K562 (cell line): ENCODE measurements around the gene VWA7. TPM values are rescaled to one million over a fixed set of nuclear protein-coding genes. Genes with fewer than 3 reads are reported as not detected.

Experiments used
- BRD9 ChIP-seq: fragments of 450-650 bp; IDR thresholded peaks from 2 replicates; pipeline ENCODE4 v1.6.1; 2018; ENCODE audit warnings: low read depth; ENCODE audit not compliant: partially characterized antibody
- CHCHD3 ChIP-seq: fragments of 250-450 bp; sonication (Bioruptor Pico); IDR thresholded peaks from 2 replicates; pipeline ENCODE4 v2.1.2; 2022; ENCODE audit warnings: mild to moderate bottlenecking
- DNMT1 ChIP-seq: fragments of 450-650 bp; IDR thresholded peaks from 2 replicates; pipeline ENCODE4 v1.6.1; 2016; ENCODE audit warnings: antibody characterized with exemption, mild to moderate bottlenecking
- ERF ChIP-seq: fragments of 450-650 bp; formaldehyde crosslinking; IDR thresholded peaks from 2 replicates; pipeline ENCODE4 v1.4.0; 2020; ENCODE audit warnings: mild to moderate bottlenecking, mixed read lengths
- EWSR1 ChIP-seq: fragments of 450-650 bp; IDR thresholded peaks from 2 replicates; pipeline ENCODE4 v1.6.1; 2018; ENCODE audit warnings: borderline replicate concordance, mild to moderate bottlenecking, low read depth, moderate library complexity; ENCODE audit not compliant: partially characterized antibody
- FOXJ2 ChIP-seq: fragments of 200-800 bp; sonication (Bioruptor generic); IDR thresholded peaks from 2 replicates; pipeline ENCODE4 v1.6.1; 2016; ENCODE audit warnings: missing genetic modification characterization, missing compliant biosample characterization
- HDAC6 ChIP-seq: IDR thresholded peaks from 2 replicates; pipeline ENCODE4 v1.6.1; 2012; ENCODE audit warnings: low read depth, mild to moderate bottlenecking, control low read depth, inconsistent platforms, low read length, moderate library complexity
- MEIS2 ChIP-seq: fragments of 450-650 bp; IDR thresholded peaks from 2 replicates; pipeline ENCODE4 v1.6.1; 2014; ENCODE audit warnings: mild to moderate bottlenecking; ENCODE audit not compliant: partially characterized antibody
- NFYB ChIP-seq: IDR thresholded peaks from 2 replicates; pipeline ENCODE4 v1.6.1; 2011; ENCODE audit warnings: mild to moderate bottlenecking, moderate library complexity; ENCODE audit not compliant: insufficient read length; ENCODE audit errors: extremely low read depth
- POLR2G ChIP-seq: fragments of 200-400 bp; formaldehyde crosslinking; IDR thresholded peaks from 2 replicates; pipeline ENCODE4 v1.6.1; 2017; ENCODE audit warnings: low read depth, mild to moderate bottlenecking, antibody characterized with exemption, low read length, moderate library complexity
- RCOR1 ChIP-seq, 2 experiments: IDR thresholded peaks; 2 replicates each; pipeline ENCODE4 v1.6.1; 2012; ENCODE audit warnings: low read depth in 2 of 2, low read length in 2 of 2, borderline replicate concordance in 1 of 2, improper control_type of control experiment in 1 of 2
- RHOXF2B ChIP-seq: fragments of 250-450 bp; sonication (Bioruptor Pico); conservative IDR thresholded peaks from 2 replicates; pipeline ENCODE4 v1.5.1; 2021
- TCF7L2 ChIP-seq: fragments of 150-350 bp; IDR thresholded peaks from 2 replicates; pipeline ENCODE4 v1.6.1; 2016; ENCODE audit warnings: low read depth, mild to moderate bottlenecking, low read length, moderate library complexity
- TRIM24 ChIP-seq, 2 experiments: fragments of 450-650 bp; IDR thresholded peaks; 2 replicates each; pipeline ENCODE4 v1.6.1; 2016
- ZBTB8A ChIP-seq: fragments of 450-650 bp; IDR thresholded peaks from 2 replicates; pipeline ENCODE4 v1.6.1; 2018; ENCODE audit warnings: mild to moderate bottlenecking, moderate library complexity; ENCODE audit not compliant: partially characterized antibody
- ZNF140 ChIP-seq: fragments of 250-450 bp; sonication (Bioruptor Pico); IDR thresholded peaks from 2 replicates; pipeline ENCODE4 v1.8.0; 2021; ENCODE audit warnings: moderate library complexity, mild to moderate bottlenecking, inconsistent platforms
- polyA plus RNA-seq, 8 experiments: library from polyadenylated mRNA; depleted of rRNA in 4 of 8; stranded (reverse) in 5 of 8; unstranded in 3 of 8; fragments of >200 nt; fragmentation: Nextera tagmentation in 2 of 8; fragmentation: Illumina TruSeq in 1 of 8; extraction: Ambion mirVana in 2 of 8; extraction: Trizol in 1 of 8; gene quantifications; 2 replicates each; pipeline versions ENCODE4 v1.2.1 to v1.2.3, GENCODE V29; 2011 to 2014; ENCODE audit warnings: inconsistent platforms in 1 of 8, missing spikeins in 1 of 8
- total RNA-seq, 7 experiments: library from RNA; depleted of rRNA in 6 of 7; stranded (reverse); fragments of >200 nt in 6 of 7; fragmentation: Illumina TruSeq in 2 of 7; extraction: Trizol in 2 of 7; gene quantifications; 2 replicates each; pipeline versions ENCODE4 v1.2.1 to v1.2.3, GENCODE V29; 2011 to 2021; ENCODE audit warnings: low replicate concordance in 1 of 7
- TF ChIP-seq, protein P1 (sequence below): sonication (generic); formaldehyde crosslinking; IDR thresholded peaks from 2 replicates; pipeline ENCODE4 v1.8.0; 2022; ENCODE audit warnings: missing genetic modification reagents, mild to moderate bottlenecking, borderline replicate concordance
- TF ChIP-seq, protein P2 (sequence below): fragments of 450-650 bp; IDR thresholded peaks from 2 replicates; pipeline ENCODE4 v1.6.1; 2016; ENCODE audit warnings: low read depth, mild to moderate bottlenecking, moderate library complexity
- TF ChIP-seq, protein P3 (sequence below): IDR thresholded peaks from 2 replicates; pipeline ENCODE4 v1.6.1; 2012; ENCODE audit warnings: low read depth, low read length, improper control_type of control experiment, borderline replicate concordance
- TF ChIP-seq, protein P4 (sequence below), 2 experiments: fragments of 250-450 bp in 1 of 2; fragments of 450-650 bp in 1 of 2; sonication (Bioruptor Pico) in 1 of 2; IDR thresholded peaks; 2 replicates each; pipeline versions ENCODE4 v1.6.1 to v1.8.0; 2016 to 2021; ENCODE audit warnings: mild to moderate bottlenecking in 2 of 2, moderate library complexity in 2 of 2, missing compliant biosample characterization in 1 of 2, missing genetic modification characterization in 1 of 2
- TF ChIP-seq, protein P5 (sequence below): sonication (generic); formaldehyde crosslinking; IDR thresholded peaks from 2 replicates; pipeline ENCODE4 v1.8.1; 2023; ENCODE audit warnings: mild to moderate bottlenecking, missing genetic modification reagents, moderate library complexity

Gene VWA7
- total and polyA plus RNA-seq, 9 of the 15 experiments (the other 6 are each of a cell fraction or from before 2014, with no cell fraction given): 0.18 to 2.9 (median 0.95) TPM

DNA sequence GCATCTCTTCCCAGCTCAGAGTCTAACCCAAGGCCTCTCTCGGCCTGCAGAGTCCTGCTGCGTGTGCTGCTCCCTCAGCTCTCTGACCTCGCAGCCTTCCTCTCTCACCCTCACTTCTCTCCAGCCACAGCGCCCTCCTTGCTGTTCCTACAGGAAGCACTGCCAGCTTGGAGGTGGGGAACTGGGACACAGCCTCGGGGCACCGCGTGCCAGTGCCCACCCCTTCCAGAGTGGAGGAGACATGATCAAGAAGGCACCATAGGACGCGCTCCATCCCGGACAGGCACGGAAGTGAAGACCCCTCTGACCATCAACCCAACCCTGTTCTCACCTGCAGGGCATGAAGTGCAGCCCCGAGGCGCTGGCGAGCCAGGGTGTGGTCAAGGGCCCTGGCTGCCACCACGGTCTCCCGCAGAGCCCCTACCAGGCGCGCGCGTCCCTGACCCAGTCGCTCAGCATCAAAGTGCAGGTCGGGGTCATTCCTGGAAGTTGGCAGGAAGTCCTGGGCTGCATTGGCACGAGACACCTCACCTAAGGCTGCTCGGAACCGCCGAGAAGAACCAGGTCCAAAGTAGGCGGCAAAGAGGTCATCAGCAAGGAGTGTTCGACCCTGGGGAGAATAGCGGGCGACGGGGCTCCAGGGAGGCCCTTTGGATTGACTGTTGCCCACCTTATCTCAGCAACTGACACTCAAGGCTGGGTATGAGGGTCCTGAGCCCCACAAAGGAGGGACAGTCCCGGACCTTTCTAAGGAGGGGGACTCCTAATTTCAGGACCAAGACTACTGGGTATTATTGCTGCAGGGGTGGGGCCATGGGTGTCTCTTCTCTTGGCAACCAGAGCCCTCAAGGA is 1.3 kb downstream of the VWA7 start (continued):
- TF ChIP-seq POLR2G (no peak), ZBTB8A (no peak), ZNF140 (CRISPR knock-in tag) (no peak), MEIS2 (no peak), DNMT1 (no peak), TCF7L2 (no peak), RHOXF2B (CRISPR knock-in tag) (no peak), RCOR1 (IDR thresholded peaks at IDR 0.05; ENCODE audit: borderline replicate concordance in 1 of 2, low read depth in 2 of 2, low read length in 2 of 2) (no peak), NFYB (no peak), ERF (0 out of 2 replicates have a peak, but pooled peaks have one; percentile 57), CHCHD3 (CRISPR knock-in tag) (0 out of 2 replicates have a peak, but pooled peaks have one; percentile 18), HDAC6 (no peak), FOXJ2 (tag) (no peak), BRD9 (no peak), TRIM24 (IDR thresholded peaks at IDR 0.05) (no peak), EWSR1 (no peak)
- TF ChIP-seq, protein P1, sequence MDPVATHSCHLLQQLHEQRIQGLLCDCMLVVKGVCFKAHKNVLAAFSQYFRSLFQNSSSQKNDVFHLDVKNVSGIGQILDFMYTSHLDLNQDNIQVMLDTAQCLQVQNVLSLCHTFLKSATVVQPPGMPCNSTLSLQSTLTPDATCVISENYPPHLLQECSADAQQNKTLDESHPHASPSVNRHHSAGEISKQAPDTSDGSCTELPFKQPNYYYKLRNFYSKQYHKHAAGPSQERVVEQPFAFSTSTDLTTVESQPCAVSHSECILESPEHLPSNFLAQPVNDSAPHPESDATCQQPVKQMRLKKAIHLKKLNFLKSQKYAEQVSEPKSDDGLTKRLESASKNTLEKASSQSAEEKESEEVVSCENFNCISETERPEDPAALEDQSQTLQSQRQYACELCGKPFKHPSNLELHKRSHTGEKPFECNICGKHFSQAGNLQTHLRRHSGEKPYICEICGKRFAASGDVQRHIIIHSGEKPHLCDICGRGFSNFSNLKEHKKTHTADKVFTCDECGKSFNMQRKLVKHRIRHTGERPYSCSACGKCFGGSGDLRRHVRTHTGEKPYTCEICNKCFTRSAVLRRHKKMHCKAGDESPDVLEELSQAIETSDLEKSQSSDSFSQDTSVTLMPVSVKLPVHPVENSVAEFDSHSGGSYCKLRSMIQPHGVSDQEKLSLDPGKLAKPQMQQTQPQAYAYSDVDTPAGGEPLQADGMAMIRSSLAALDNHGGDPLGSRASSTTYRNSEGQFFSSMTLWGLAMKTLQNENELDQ: no peak
- TF ChIP-seq, protein P2, sequence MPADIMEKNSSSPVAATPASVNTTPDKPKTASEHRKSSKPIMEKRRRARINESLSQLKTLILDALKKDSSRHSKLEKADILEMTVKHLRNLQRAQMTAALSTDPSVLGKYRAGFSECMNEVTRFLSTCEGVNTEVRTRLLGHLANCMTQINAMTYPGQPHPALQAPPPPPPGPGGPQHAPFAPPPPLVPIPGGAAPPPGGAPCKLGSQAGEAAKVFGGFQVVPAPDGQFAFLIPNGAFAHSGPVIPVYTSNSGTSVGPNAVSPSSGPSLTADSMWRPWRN: no peak
- TF ChIP-seq, protein P3, sequence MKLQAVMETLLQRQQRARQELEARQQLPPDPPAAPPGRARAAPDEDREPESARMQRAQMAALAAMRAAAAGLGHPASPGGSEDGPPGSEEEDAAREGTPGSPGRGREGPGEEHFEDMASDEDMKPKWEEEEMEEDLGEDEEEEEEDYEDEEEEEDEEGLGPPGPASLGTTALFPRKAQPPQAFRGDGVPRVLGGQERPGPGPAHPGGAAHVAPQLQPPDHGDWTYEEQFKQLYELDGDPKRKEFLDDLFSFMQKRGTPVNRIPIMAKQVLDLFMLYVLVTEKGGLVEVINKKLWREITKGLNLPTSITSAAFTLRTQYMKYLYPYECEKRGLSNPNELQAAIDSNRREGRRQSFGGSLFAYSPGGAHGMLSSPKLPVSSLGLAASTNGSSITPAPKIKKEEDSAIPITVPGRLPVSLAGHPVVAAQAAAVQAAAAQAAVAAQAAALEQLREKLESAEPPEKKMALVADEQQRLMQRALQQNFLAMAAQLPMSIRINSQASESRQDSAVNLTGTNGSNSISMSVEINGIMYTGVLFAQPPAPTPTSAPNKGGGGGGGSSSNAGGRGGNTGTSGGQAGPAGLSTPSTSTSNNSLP: no peak
- TF ChIP-seq, protein P4, sequence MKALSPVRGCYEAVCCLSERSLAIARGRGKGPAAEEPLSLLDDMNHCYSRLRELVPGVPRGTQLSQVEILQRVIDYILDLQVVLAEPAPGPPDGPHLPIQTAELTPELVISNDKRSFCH (CRISPR knock-in tag; IDR thresholded peaks at IDR 0.05): no peak
- TF ChIP-seq, protein P4 (tag; IDR thresholded peaks at IDR 0.05): peak; percentile 61; the same call in 1 of the 2 replicates
- TF ChIP-seq, protein P5, sequence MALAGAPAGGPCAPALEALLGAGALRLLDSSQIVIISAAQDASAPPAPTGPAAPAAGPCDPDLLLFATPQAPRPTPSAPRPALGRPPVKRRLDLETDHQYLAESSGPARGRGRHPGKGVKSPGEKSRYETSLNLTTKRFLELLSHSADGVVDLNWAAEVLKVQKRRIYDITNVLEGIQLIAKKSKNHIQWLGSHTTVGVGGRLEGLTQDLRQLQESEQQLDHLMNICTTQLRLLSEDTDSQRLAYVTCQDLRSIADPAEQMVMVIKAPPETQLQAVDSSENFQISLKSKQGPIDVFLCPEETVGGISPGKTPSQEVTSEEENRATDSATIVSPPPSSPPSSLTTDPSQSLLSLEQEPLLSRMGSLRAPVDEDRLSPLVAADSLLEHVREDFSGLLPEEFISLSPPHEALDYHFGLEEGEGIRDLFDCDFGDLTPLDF (CRISPR knock-in tag): no peak
